Heart left ventricle (tissue), 16 donors: ENCODE results near the gene DNAAF8. TPM values are rescaled to one million over a fixed set of nuclear protein-coding genes. Genes with fewer than 3 reads are reported as not detected.

Experiments used
- ATAC-seq, 4 donors: fragments of 200-7000 bp; cut with Tn5 transposase; one replicate each; pipeline ENCODE4 v1.9.1; 2020 to 2022; ENCODE audit warnings: moderate library complexity in 4 of 4, mild to moderate bottlenecking in 3 of 4, moderate number of reproducible peaks in 1 of 4
- DNase-seq, 5 donors: peaks; one replicate each; pipeline ENCODE4 v3.0.0-alpha.2; 2020
- H3K27ac ChIP-seq, 12 donors: fragments of 200-600 bp; sonication (generic) in 4 of 12; one replicate each; pipeline versions ENCODE4 v1.5.0 to v1.8.0; 2016 to 2022; ENCODE audit warnings: mild to moderate bottlenecking in 2 of 12
- H3K27me3 ChIP-seq, 9 donors: fragments of 200-600 bp; sonication (generic) in 2 of 9; one replicate each; pipeline versions ENCODE4 v1.5.1 to v1.8.0; 2016 to 2022; ENCODE audit warnings: mild to moderate bottlenecking in 3 of 9
- H3K36me3 ChIP-seq, 9 donors: fragments of 200-600 bp; sonication (generic) in 2 of 9; one replicate each; pipeline versions ENCODE4 v1.5.0 to v1.8.0; 2018 to 2022; ENCODE audit warnings: mild to moderate bottlenecking in 2 of 9
- H3K4me1 ChIP-seq, 12 donors: fragments of 200-600 bp; sonication (generic) in 4 of 12; one replicate each; pipeline versions ENCODE4 v1.5.0 to v1.8.0; 2016 to 2022; ENCODE audit warnings: mild to moderate bottlenecking in 3 of 12
- H3K4me3 ChIP-seq, 12 donors: fragments of 200-600 bp; sonication (generic) in 4 of 12; one replicate each; pipeline versions ENCODE4 v1.5.0 to v1.8.0; 2017 to 2022; ENCODE audit warnings: mild to moderate bottlenecking in 9 of 12, moderate library complexity in 4 of 12
- H3K9me3 ChIP-seq, 12 donors: fragments of 200-600 bp; sonication (generic) in 4 of 12; one replicate each; pipeline versions ENCODE4 v1.5.0 to v1.8.0; 2016 to 2022; ENCODE audit warnings: mild to moderate bottlenecking in 1 of 12
- CTCF ChIP-seq, 12 donors: fragments of 200-600 bp; sonication (generic) in 4 of 12; IDR thresholded peaks; one replicate each; pipeline versions ENCODE4 v1.5.0 to v1.8.0; 2018 to 2022; ENCODE audit warnings: antibody characterized with exemption in 12 of 12, mild to moderate bottlenecking in 5 of 12
- POLR2A ChIP-seq, 2 donors: fragments of 450-650 bp; IDR thresholded peaks; one replicate each; pipeline ENCODE4 v1.6.1; 2017; ENCODE audit warnings: antibody characterized with exemption in 2 of 2, mild to moderate bottlenecking in 2 of 2, moderate library complexity in 2 of 2
- WGBS, 4 donors: extraction: QIAGEN DNeasy Blood & Tissue Kit in 2 of 4; methylation state at CpG; one replicate each; pipeline versions ENCODE4 v1.1.5 to v1.1.7; 2013 to 2018; 5-methylcytosine and 5-hydroxymethylcytosine counted together
- intact Hi-C, 10 donors: fragments of 100-400 bp; cut with DNase I; formaldehyde crosslinking; loops; one replicate each; pipeline versions ENCODE4 v1.11.1 to v1.14.2; 2022
- polyA plus RNA-seq, 2 donors: library from polyadenylated mRNA; stranded (reverse); fragments of 200-250 nt; gene quantifications; one replicate each; pipeline ENCODE4 v1.2.3, GENCODE V29; 2013
- total RNA-seq, 9 donors: library from RNA; depleted of rRNA in 2 of 9; stranded (reverse); fragments of >200 nt in 2 of 9; fragmentation: NEBNext Ultra II Directional in 3 of 9; extraction: Animal tissue kit (Norgen Biotek cat#: 25700) in 3 of 9; gene quantifications; one replicate each; pipeline versions ENCODE4 v1.1.0 to v1.2.4, GENCODE V29; 2016 to 2023
- donor health status: ischemic (EF 13 %, LVEDD 7.1; RV severe dilation, severe dysfunction).
- donor health status: healthy with polysubstance abuse.
- donor health status: DM: no; HTN: yes; CAD: no.
- donor health status: DM: no; HTN: no; CAD: no.
- donor health status: ischemic (EF 25% LVEDD 6.9; RV normal size, moderate dysfunction).
- donor health status: ischemic (EF 25% LVEDD 5.7; RV mildly dilated, moderate dysfunction).
- donor health status: healthy.
- donor health status: DM: yes; HTN: yes; CAD: no.
- donor health status: ischemic (EF 35%, LVEDD 5.7; RV mildly dilated, moderate dysfunction).
- donor health status: nonischemic (EF 11% LVEDD 7.7; RV severe dilation, severe dysfunction).
- donor health status: DM: yes; HTN: yes; CAD: no.
- donor health status: PGD.
- donor health status: ischemic (EF 29% LVEDD 5.4; RV normal size, mild dysfunction).
- donor health status: nonischemic (EF 23%, LVEDD 6.1; RV moderate dilation, normal function).

DNAAF8 gene
- total and polyA plus RNA-seq, 11 donors: 0.34 to 3.4 (median 0.91) TPM

GRCh38 chr16:4714996-4715395 is 19.3 kb upstream of the DNAAF8 start:
- Histone ChIP-seq H3K9me3 (no peaks in the 10 kb centered on the region), H3K36me3 (peaks cover 0 to 75% (median 52%) of the 10 kb centered on the region in 9 donors), H3K27ac (no peak overlapping the region), H3K27me3 (no peaks in the 10 kb centered on the region), H3K4me3 (no peak overlapping the region), H3K4me1 (no peaks in the 10 kb centered on the region)
- ATAC-seq (no peak), DNase-seq (no peak)
- TF ChIP-seq POLR2A (IDR thresholded peaks at IDR 0.05) (no peak), CTCF (IDR thresholded peaks at IDR 0.05) (no peak)
- intact Hi-C loops: no loop called here
- WGBS, 4 donors: 91 to 100% (median 93%) methylated on average over 2 of the region's 2 CpGs

GRCh38 chr16:4718466-4718865 is 15.9 kb upstream of the DNAAF8 start:
- Histone ChIP-seq H3K9me3 (no peaks in the 10 kb centered on the region), H3K27me3 (no peaks in the 10 kb centered on the region), H3K27ac (no peak overlapping the region), H3K4me3 (no peak overlapping the region), H3K36me3 (peaks cover 0 to 59% (median 33%) of the 10 kb centered on the region in 9 donors), H3K4me1 (no peaks in the 10 kb centered on the region)
- DNase-seq (no peak), ATAC-seq (no peak)
- TF ChIP-seq POLR2A (IDR thresholded peaks at IDR 0.05) (no peak), CTCF (IDR thresholded peaks at IDR 0.05) (no peak)
- intact Hi-C loops: no loop called here
- WGBS, 4 donors: 67 to 76% (median 73%) methylated on average over 2 to 5 of the region's 5 CpGs

GRCh38 chr16:4723071-4723767 is 11.1 kb upstream of the DNAAF8 start:
- ATAC-seq: no peak
- no peak for DNase-seq
- H3K36me3 ChIP-seq: peaks cover 0 to 66% (median 52%) of the 10 kb centered on the region in 9 donors
- H3K4me1 ChIP-seq: no peaks in the 10 kb centered on the region
- 95 to 97% (median 96%) methylated on average over 14 of the region's 14 CpGs for WGBS, 4 donors
- intact Hi-C loops: no loop called here
- H3K4me3 ChIP-seq: no peak overlapping the region
- H3K27ac ChIP-seq: no peak overlapping the region
- no peaks in the 10 kb centered on the region for H3K9me3 ChIP-seq
- H3K27me3 ChIP-seq: no peaks in the 10 kb centered on the region
- TF ChIP-seq CTCF (IDR thresholded peaks at IDR 0.05): no peak
- no peak for TF ChIP-seq POLR2A (IDR thresholded peaks at IDR 0.05)

GRCh38 chr16:4724661-4725270 is 9.6 kb upstream of the DNAAF8 start:
- H3K27ac ChIP-seq: no peak overlapping the region
- H3K27me3 ChIP-seq: no peaks in the 10 kb centered on the region
- no peaks in the 10 kb centered on the region for H3K9me3 ChIP-seq
- TF ChIP-seq CTCF (IDR thresholded peaks at IDR 0.05) (no peak), POLR2A (IDR thresholded peaks at IDR 0.05) (no peak)
- H3K36me3 ChIP-seq: peaks cover 0 to 74% (median 61%) of the 10 kb centered on the region in 9 donors
- H3K4me3 ChIP-seq: no peak overlapping the region
- ATAC-seq (no peak), DNase-seq (no peak)
- no peaks in the 10 kb centered on the region for H3K4me1 ChIP-seq
- intact Hi-C loops: no loop called here
- WGBS, 4 donors: 85 to 89% (median 88%) methylated on average over 11 of the region's 11 CpGs
